Thyroid gland (tissue), 4 donors: ENCODE measurements around the gene BIRC7.

Experiments
- CTCF ChIP-seq, 6 experiments: fragments of 200-600 bp in 3 of 6; fragments of 450-650 bp in 3 of 6; sonication (generic) in 3 of 6; IDR thresholded peaks; one replicate each; pipeline ENCODE4 v1.5.1; 2016 to 2019; ENCODE audit warnings: antibody characterized with exemption in 6 of 6, mild to moderate bottlenecking in 2 of 6, inconsistent platforms in 1 of 6, moderate library complexity in 1 of 6
- POLR2A ChIP-seq, 2 donors: fragments of 450-650 bp; IDR thresholded peaks; one replicate each; pipeline ENCODE4 v1.6.1; 2017; ENCODE audit warnings: antibody characterized with exemption in 2 of 2, mild to moderate bottlenecking in 2 of 2, moderate library complexity in 1 of 2

GRCh38 chr20:63215101-63216040, 20.3 kb upstream of the BIRC7 start:
- TF ChIP-seq CTCF (IDR thresholded peaks at IDR 0.05) = peak in 3 of 6 experiments; percentile 10 to 32 (median 19)
- peak in 1 of 2 donors; percentile 12 for TF ChIP-seq POLR2A (IDR thresholded peaks at IDR 0.05)
